ENCODE data around the gene ANTXR1.
A peak's percentile ranks its signal among the peaks of the same experiment; 100 is the strongest.

ANTXR1 gene

DNA sequence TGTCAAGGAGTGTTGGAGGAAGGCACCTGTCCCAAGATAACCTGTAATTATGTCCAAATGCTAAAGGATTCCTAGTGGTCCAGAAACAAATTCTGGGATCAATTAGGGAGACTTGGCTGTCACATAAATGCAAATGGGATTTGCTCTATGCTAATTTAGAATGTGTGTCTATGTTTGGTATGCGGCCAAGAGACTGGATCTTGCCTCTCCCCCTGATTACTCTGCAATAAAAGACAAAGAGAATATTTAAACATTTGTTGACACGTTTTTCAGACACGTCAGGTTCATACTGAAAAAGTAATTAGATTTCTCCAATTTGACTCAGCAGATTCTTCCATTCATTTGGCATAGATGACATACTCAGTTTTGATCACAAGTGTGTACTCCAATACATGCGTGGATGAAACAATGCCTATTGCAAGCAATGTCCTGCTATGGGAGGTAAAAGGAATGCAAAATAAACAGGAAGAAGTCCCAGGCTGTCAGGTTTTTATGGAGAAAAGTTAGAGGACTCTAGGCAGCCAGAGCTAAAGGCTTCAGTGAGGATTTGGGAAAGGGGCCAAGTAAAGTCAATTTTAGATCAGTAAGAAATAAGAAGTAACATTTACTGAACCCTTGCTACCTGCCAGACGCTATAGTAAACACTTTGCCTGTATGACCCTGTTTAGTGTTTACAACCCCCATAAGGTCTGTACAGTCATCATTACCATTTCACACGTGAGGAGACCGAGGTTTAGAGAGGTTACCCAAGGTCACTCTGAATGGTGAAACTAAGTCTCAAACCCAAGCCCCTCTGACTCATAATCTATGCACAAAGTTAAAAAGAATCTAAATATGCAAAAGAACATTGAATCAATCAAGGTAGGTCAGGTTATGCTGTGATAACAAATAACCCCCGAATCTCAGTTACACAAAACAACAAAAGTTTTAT lies 7.8 kb downstream of the ANTXR1 start:
- H2BK5ac ChIP-seq (ENCODE audit: low read depth, low read length, poor library complexity, severe bottlenecking), result no peak overlapping the region
- peaks cover 38% of the 10 kb centered on the region for H3K79me1 ChIP-seq (replicated peaks; ENCODE audit: low read length, poor library complexity, severe bottlenecking)
- H3K9ac ChIP-seq (ENCODE audit: low read length), result no peak overlapping the region
- H3K23ac ChIP-seq (ENCODE audit: low read length in 2 of 2), result no peak overlapping the region
- H3K27ac ChIP-seq (ENCODE audit: low read length, poor library complexity, severe bottlenecking), result no peak overlapping the region
- H3K18ac ChIP-seq (ENCODE audit: low read depth in 1 of 2, low read length in 2 of 2), result no peak overlapping the region
- no peak overlapping the region for H2BK12ac ChIP-seq (ENCODE audit: low read length in 2 of 2)
- no peak overlapping the region for H2BK15ac ChIP-seq (ENCODE audit: low read depth, poor library complexity, severe bottlenecking)
- no peak overlapping the region for H4K91ac ChIP-seq (ENCODE audit: low read length)
- H3K4me2 ChIP-seq (ENCODE audit: low read length, poor library complexity, severe bottlenecking), result no peak overlapping the region
- H3K4me1 ChIP-seq (ENCODE audit: control insufficient read depth, insufficient read depth, low read depth, low read length), result no peaks in the 10 kb centered on the region
- DNase-seq, result peak; percentile 65
- no peak overlapping the region for H4K8ac ChIP-seq (ENCODE audit: low read length)
- no peak overlapping the region for H2AFZ ChIP-seq (ENCODE audit: low read depth, low read length)
- WGBS, result 82% methylated on average over 5 of the region's 8 CpGs
- H3K27me3 ChIP-seq (ENCODE audit: control insufficient read depth in 1 of 2, insufficient read depth in 1 of 2, low read length in 2 of 2), result no peaks in the 10 kb centered on the region
- no peak overlapping the region for H3K4me3 ChIP-seq (ENCODE audit: insufficient read depth in 1 of 2, low read depth in 1 of 2, low read length in 2 of 2)
- no peak overlapping the region for H3K4ac ChIP-seq (ENCODE audit: low read depth in 1 of 2, low read length in 2 of 2)
- no peaks in the 10 kb centered on the region for H3K36me3 ChIP-seq (ENCODE audit: control insufficient read depth in 1 of 2, insufficient read depth in 2 of 2, low read depth in 1 of 2, low read length in 2 of 2)
- no peak overlapping the region for H2AK5ac ChIP-seq (ENCODE audit: low read length, severe bottlenecking)
- H3K14ac ChIP-seq (ENCODE audit: low read length in 2 of 2), result no peak overlapping the region
- H3K9me3 ChIP-seq (ENCODE audit: control insufficient read depth, low read length), result no peaks in the 10 kb centered on the region
- no peak overlapping the region for H2BK120ac ChIP-seq (ENCODE audit: low read depth, low read length)

DNA sequence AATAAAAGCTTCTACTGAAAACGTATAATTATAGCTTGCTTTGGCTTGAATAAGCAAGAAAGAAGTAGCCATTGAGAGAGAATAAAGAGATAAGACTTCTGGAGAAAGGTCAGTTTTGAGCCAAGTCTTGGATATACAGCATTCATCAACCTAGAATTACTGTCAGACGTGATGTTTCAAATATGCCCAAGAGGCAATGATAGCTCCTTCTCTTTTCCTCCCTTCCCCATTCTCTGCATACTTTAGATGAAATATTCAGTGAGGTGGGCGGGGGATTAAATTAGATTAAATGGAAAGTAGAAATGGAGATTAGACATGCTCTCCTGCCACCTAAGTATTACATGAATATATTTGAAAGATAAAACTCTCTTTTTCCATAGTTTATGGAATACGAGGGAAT lies 8.7 kb downstream of the ANTXR1 start:
- no peaks in the 10 kb centered on the region for H3K9me3 ChIP-seq (ENCODE audit: control insufficient read depth, low read length)
- H2AFZ ChIP-seq (ENCODE audit: low read depth, low read length), result no peak overlapping the region
- no peak overlapping the region for H2BK15ac ChIP-seq (ENCODE audit: low read depth, poor library complexity, severe bottlenecking)
- no peak overlapping the region for H2BK120ac ChIP-seq (ENCODE audit: low read depth, low read length)
- H3K4ac ChIP-seq (ENCODE audit: low read depth in 1 of 2, low read length in 2 of 2), result no peak overlapping the region
- no peak overlapping the region for H2AK5ac ChIP-seq (ENCODE audit: low read length, severe bottlenecking)
- no peak for DNase-seq
- no peak overlapping the region for H3K4me3 ChIP-seq (ENCODE audit: insufficient read depth in 1 of 2, low read depth in 1 of 2, low read length in 2 of 2)
- WGBS, result 98% methylated on average over 2 of the region's 4 CpGs
- H3K4me2 ChIP-seq (ENCODE audit: low read length, poor library complexity, severe bottlenecking), result no peak overlapping the region
- H3K18ac ChIP-seq (ENCODE audit: low read depth in 1 of 2, low read length in 2 of 2), result no peak overlapping the region
- no peaks in the 10 kb centered on the region for H3K27me3 ChIP-seq (ENCODE audit: control insufficient read depth in 1 of 2, insufficient read depth in 1 of 2, low read length in 2 of 2)
- no peak overlapping the region for H4K91ac ChIP-seq (ENCODE audit: low read length)
- H3K27ac ChIP-seq (ENCODE audit: low read length, poor library complexity, severe bottlenecking), result no peak overlapping the region
- no peak overlapping the region for H3K14ac ChIP-seq (ENCODE audit: low read length in 2 of 2)
- H3K9ac ChIP-seq (ENCODE audit: low read length), result no peak overlapping the region
- H2BK12ac ChIP-seq (ENCODE audit: low read length in 2 of 2), result no peak overlapping the region
- H3K23ac ChIP-seq (ENCODE audit: low read length in 2 of 2), result no peak overlapping the region
- no peaks in the 10 kb centered on the region for H3K36me3 ChIP-seq (ENCODE audit: control insufficient read depth in 1 of 2, insufficient read depth in 2 of 2, low read depth in 1 of 2, low read length in 2 of 2)
- no peak overlapping the region for H4K8ac ChIP-seq (ENCODE audit: low read length)
- H3K79me1 ChIP-seq (replicated peaks; ENCODE audit: low read length, poor library complexity, severe bottlenecking), result peaks cover 41% of the 10 kb centered on the region
- no peaks in the 10 kb centered on the region for H3K4me1 ChIP-seq (ENCODE audit: control insufficient read depth, insufficient read depth, low read depth, low read length)
- no peak overlapping the region for H2BK5ac ChIP-seq (ENCODE audit: low read depth, low read length, poor library complexity, severe bottlenecking)

- H3K27me3 ChIP-seq (ENCODE audit: control insufficient read depth in 1 of 2, insufficient read depth in 1 of 2, low read length in 2 of 2), result no peaks in the 10 kb centered on the region
- no peak overlapping the region for H3K14ac ChIP-seq (ENCODE audit: low read length in 2 of 2)
- no peak for DNase-seq
- H2BK5ac ChIP-seq (ENCODE audit: low read depth, low read length, poor library complexity, severe bottlenecking), result no peak overlapping the region
- no peak overlapping the region for H3K4me2 ChIP-seq (ENCODE audit: low read length, poor library complexity, severe bottlenecking)
- peaks cover 45% of the 10 kb centered on the region for H3K79me1 ChIP-seq (replicated peaks; ENCODE audit: low read length, poor library complexity, severe bottlenecking)
- H3K4me1 ChIP-seq (ENCODE audit: control insufficient read depth, insufficient read depth, low read depth, low read length), result no peaks in the 10 kb centered on the region
- no peak overlapping the region for H3K4me3 ChIP-seq (ENCODE audit: insufficient read depth in 1 of 2, low read depth in 1 of 2, low read length in 2 of 2)
- H4K91ac ChIP-seq (ENCODE audit: low read length), result no peak overlapping the region
- no peak overlapping the region for H2BK15ac ChIP-seq (ENCODE audit: low read depth, poor library complexity, severe bottlenecking)
- H3K9me3 ChIP-seq (ENCODE audit: control insufficient read depth, low read length), result no peaks in the 10 kb centered on the region
- H3K27ac ChIP-seq (ENCODE audit: low read length, poor library complexity, severe bottlenecking), result no peak overlapping the region
- no peak overlapping the region for H3K4ac ChIP-seq (ENCODE audit: low read depth in 1 of 2, low read length in 2 of 2)
- H2AK5ac ChIP-seq (ENCODE audit: low read length, severe bottlenecking), result no peak overlapping the region
- H3K9ac ChIP-seq (ENCODE audit: low read length), result no peak overlapping the region
- H3K23ac ChIP-seq (ENCODE audit: low read length in 2 of 2), result no peak overlapping the region
- 89% methylated on average over 1 of the region's 1 CpG for WGBS
- no peak overlapping the region for H3K18ac ChIP-seq (ENCODE audit: low read depth in 1 of 2, low read length in 2 of 2)
- no peak overlapping the region for H2AFZ ChIP-seq (ENCODE audit: low read depth, low read length)
- H2BK120ac ChIP-seq (ENCODE audit: low read depth, low read length), result no peak overlapping the region
- no peak overlapping the region for H2BK12ac ChIP-seq (ENCODE audit: low read length in 2 of 2)
- no peak overlapping the region for H4K8ac ChIP-seq (ENCODE audit: low read length)
- peaks cover 0 to 3% of the 10 kb centered on the region in 2 experiments for H3K36me3 ChIP-seq (ENCODE audit: control insufficient read depth in 1 of 2, insufficient read depth in 2 of 2, low read depth in 1 of 2, low read length in 2 of 2)
Observed at GRCh38 chr2:69022548-69022947, 9.6 kb downstream of the ANTXR1 start.

DNA sequence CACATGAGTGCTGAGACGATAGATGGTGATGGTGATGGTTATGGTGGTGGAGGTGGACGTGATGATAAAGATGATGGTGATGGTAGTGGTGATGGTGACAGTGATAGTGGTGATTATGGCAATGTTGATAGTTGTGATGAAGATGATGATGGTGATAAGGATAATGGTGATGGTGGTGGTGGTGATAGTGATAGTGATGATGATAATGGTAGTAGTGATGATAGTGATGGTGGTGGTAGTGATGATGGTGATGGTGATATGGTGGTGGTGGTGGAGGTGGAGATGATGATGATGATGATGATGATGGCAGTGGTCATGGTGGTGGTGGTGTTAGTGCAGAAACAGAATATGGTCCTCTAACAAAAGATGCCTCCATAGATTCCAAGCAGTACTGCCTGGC lies 10.3 kb downstream of the ANTXR1 start:
- no peak overlapping the region for H3K23ac ChIP-seq (ENCODE audit: low read length in 2 of 2)
- no peaks in the 10 kb centered on the region for H3K9me3 ChIP-seq (ENCODE audit: control insufficient read depth, low read length)
- no peak overlapping the region for H3K14ac ChIP-seq (ENCODE audit: low read length in 2 of 2)
- H2AFZ ChIP-seq (ENCODE audit: low read depth, low read length), result no peak overlapping the region
- no peak overlapping the region for H3K4ac ChIP-seq (ENCODE audit: low read depth in 1 of 2, low read length in 2 of 2)
- no peaks in the 10 kb centered on the region for H3K4me1 ChIP-seq (ENCODE audit: control insufficient read depth, insufficient read depth, low read depth, low read length)
- H3K27ac ChIP-seq (ENCODE audit: low read length, poor library complexity, severe bottlenecking), result no peak overlapping the region
- no peak overlapping the region for H2BK15ac ChIP-seq (ENCODE audit: low read depth, poor library complexity, severe bottlenecking)
- H4K8ac ChIP-seq (ENCODE audit: low read length), result no peak overlapping the region
- no peak overlapping the region for H2AK5ac ChIP-seq (ENCODE audit: low read length, severe bottlenecking)
- H3K18ac ChIP-seq (ENCODE audit: low read depth in 1 of 2, low read length in 2 of 2), result no peak overlapping the region
- H4K91ac ChIP-seq (ENCODE audit: low read length), result no peak overlapping the region
- peaks cover 43% of the 10 kb centered on the region for H3K79me1 ChIP-seq (replicated peaks; ENCODE audit: low read length, poor library complexity, severe bottlenecking)
- H2BK12ac ChIP-seq (ENCODE audit: low read length in 2 of 2), result no peak overlapping the region
- no peak overlapping the region for H3K4me3 ChIP-seq (ENCODE audit: insufficient read depth in 1 of 2, low read depth in 1 of 2, low read length in 2 of 2)
- H3K4me2 ChIP-seq (ENCODE audit: low read length, poor library complexity, severe bottlenecking), result no peak overlapping the region
- H3K27me3 ChIP-seq (ENCODE audit: control insufficient read depth in 1 of 2, insufficient read depth in 1 of 2, low read length in 2 of 2), result no peaks in the 10 kb centered on the region
- H2BK120ac ChIP-seq (ENCODE audit: low read depth, low read length), result no peak overlapping the region
- H2BK5ac ChIP-seq (ENCODE audit: low read depth, low read length, poor library complexity, severe bottlenecking), result no peak overlapping the region
- 98% methylated on average over 2 of the region's 2 CpGs for WGBS
- DNase-seq, result no peak
- H3K9ac ChIP-seq (ENCODE audit: low read length), result no peak overlapping the region
- peaks cover 0 to 3% of the 10 kb centered on the region in 2 experiments for H3K36me3 ChIP-seq (ENCODE audit: control insufficient read depth in 1 of 2, insufficient read depth in 2 of 2, low read depth in 1 of 2, low read length in 2 of 2)
